ENCODE results near the gene NEK10. TPM values are rescaled to one million over a fixed set of nuclear protein-coding genes. Genes with fewer than 3 reads are reported as not detected.

NEK10 gene
- total RNA-seq, 1 donor from 2014 or later: 3.3 TPM

DNA sequence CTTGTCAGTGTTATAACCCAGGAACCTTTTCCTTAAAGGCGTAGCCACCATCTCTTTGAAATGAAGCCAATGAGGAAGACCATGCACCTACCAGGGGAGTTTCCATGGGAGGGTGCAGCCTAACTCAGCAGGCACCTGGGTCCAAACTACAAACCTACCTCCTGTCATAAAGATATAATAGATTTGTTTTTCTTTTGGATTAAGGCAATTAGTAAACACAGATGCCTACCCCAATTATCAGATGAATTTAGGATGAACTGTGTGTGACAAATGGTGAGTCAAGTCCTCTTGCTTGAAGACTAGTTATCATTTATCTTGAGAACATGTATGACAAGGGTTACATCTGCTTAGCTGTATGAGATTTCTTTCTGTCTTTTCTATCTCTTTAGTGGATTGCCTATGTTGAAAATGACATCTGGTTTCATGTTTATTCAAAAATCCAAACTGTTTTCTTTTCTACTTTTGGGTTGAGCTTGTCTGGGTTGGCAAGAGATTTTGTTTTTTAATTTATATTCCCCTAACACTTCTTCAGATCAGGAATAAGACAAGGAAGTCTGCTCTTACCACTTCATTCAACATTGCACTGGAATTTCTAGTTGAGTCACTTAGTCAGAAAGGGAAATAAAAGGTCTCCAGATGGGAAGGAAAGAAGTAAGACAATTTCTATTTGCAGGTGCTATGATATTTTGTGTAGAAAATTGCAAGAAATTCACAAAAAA, 149.9 kb downstream of the NEK10 start:
- Mint-ChIP-seq H3K4me1 (ENCODE audit: low read depth) (no peaks in the 10 kb centered on the region), H3K4me3 (ENCODE audit: low read depth) (no peak overlapping the region), H3K36me3 (ENCODE audit: insufficient read depth) (no peaks in the 10 kb centered on the region), H3K27me3 (no peaks in the 10 kb centered on the region), H3K9me3 (ENCODE audit: low read depth) (peaks cover 10% of the 10 kb centered on the region), H3K27ac (no peak overlapping the region)
- TF ChIP-seq, protein P1, sequence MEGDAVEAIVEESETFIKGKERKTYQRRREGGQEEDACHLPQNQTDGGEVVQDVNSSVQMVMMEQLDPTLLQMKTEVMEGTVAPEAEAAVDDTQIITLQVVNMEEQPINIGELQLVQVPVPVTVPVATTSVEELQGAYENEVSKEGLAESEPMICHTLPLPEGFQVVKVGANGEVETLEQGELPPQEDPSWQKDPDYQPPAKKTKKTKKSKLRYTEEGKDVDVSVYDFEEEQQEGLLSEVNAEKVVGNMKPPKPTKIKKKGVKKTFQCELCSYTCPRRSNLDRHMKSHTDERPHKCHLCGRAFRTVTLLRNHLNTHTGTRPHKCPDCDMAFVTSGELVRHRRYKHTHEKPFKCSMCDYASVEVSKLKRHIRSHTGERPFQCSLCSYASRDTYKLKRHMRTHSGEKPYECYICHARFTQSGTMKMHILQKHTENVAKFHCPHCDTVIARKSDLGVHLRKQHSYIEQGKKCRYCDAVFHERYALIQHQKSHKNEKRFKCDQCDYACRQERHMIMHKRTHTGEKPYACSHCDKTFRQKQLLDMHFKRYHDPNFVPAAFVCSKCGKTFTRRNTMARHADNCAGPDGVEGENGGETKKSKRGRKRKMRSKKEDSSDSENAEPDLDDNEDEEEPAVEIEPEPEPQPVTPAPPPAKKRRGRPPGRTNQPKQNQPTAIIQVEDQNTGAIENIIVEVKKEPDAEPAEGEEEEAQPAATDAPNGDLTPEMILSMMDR (IDR thresholded peaks at IDR 0.05; ENCODE audit: unreplicated experiment): no peak
- no peak for DNase-seq (ENCODE audit: low spot score, unreplicated experiment)

DNA sequence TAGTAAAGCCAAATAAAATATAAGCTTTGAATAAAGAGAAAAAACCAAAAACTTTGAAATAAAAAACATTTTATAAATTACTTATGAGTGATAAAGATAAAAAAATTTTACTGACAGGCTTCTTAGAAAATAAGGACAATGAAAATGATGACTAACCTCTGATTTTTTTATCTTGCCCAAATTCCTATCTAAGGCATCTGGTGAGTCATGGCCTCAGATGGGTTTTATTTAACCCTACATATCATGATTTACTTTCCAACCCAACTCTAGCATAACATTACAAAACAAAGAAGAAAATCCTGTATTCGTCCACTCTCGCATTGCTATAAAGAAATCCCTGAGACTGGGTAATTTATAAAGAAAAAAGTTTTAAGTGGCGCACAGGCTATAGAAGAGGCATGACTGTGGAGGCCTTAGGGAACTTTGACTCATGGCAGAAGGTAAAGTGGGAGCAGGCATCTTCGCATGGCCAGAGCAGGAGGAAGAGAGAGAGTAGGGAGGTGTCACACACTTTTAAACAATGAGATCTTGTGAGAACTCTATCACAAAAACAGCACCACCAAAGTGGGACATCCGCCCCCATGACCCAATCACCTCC, 152.1 kb downstream of the NEK10 start:
- Mint-ChIP-seq H3K9me3 (ENCODE audit: low read depth) (peaks cover 14% of the 10 kb centered on the region), H3K36me3 (ENCODE audit: insufficient read depth) (no peaks in the 10 kb centered on the region), H3K27me3 (no peaks in the 10 kb centered on the region), H3K27ac (no peak overlapping the region), H3K4me1 (ENCODE audit: low read depth) (no peaks in the 10 kb centered on the region), H3K4me3 (ENCODE audit: low read depth) (no peak overlapping the region)
- TF ChIP-seq, protein P1 (IDR thresholded peaks at IDR 0.05; ENCODE audit: unreplicated experiment): no peak
- DNase-seq (ENCODE audit: low spot score, unreplicated experiment): no peak

DNA sequence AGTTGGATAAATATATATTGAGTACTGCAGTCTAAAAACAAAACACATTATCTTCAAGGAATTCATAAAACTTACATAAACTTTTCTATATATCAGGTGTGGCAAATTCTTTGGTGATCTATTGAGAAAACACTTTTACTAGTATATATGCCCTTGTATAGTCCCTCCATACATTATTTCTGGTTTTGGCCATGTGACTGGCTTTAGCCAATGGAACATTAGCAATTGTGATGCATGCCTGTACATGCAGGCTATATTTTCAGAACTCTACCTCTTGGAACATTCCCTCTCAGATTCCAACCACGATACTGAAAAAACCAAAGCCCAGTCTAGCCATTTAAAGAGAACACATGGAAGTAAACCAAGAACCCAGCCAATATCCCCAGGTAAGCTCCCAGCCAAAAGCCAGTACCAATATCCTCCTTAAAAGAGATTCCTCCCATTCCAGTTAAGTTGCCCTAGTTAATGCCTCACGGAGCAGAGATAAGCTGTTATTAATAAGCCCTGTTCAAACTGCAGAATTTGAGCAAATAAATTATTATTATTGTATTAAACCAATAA, 152.8 kb downstream of the NEK10 start:
- peaks cover 14% of the 10 kb centered on the region for H3K9me3 Mint-ChIP-seq (ENCODE audit: low read depth)
- H3K36me3 Mint-ChIP-seq (ENCODE audit: insufficient read depth): no peaks in the 10 kb centered on the region
- H3K4me1 Mint-ChIP-seq (ENCODE audit: low read depth): no peaks in the 10 kb centered on the region
- H3K4me3 Mint-ChIP-seq (ENCODE audit: low read depth): no peak overlapping the region
- H3K27me3 Mint-ChIP-seq: no peaks in the 10 kb centered on the region
- TF ChIP-seq, protein P1 (IDR thresholded peaks at IDR 0.05; ENCODE audit: unreplicated experiment): no peak
- no peak for DNase-seq (ENCODE audit: low spot score, unreplicated experiment)
- H3K27ac Mint-ChIP-seq: no peak overlapping the region

DNA sequence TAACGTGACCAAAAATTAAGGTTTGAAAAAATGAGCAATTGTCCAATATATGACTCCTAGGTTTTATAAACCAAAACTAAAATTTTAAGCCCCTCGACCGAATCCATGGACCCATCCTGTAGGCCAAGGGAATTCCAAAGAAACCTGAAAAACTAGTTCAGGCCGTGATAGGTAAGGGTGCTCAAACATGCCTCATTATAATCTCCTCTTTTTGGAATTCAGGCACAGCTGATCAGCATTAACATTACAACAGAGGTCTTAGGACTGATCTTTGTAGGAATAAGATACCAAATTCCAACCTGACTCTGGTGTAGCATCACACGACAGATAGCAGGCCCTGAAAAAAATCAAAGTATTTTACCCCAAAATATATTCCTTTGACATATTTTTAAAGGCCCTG, 155.7 kb downstream of the NEK10 start:
- H3K4me1 Mint-ChIP-seq (ENCODE audit: low read depth): no peaks in the 10 kb centered on the region
- peaks cover 14% of the 10 kb centered on the region for H3K9me3 Mint-ChIP-seq (ENCODE audit: low read depth)
- DNase-seq (ENCODE audit: low spot score, unreplicated experiment): no peak
- H3K4me3 Mint-ChIP-seq (ENCODE audit: low read depth): no peak overlapping the region
- H3K27me3 Mint-ChIP-seq: no peaks in the 10 kb centered on the region
- TF ChIP-seq, protein P1 (IDR thresholded peaks at IDR 0.05; ENCODE audit: unreplicated experiment): no peak
- no peak overlapping the region for H3K27ac Mint-ChIP-seq
- no peaks in the 10 kb centered on the region for H3K36me3 Mint-ChIP-seq (ENCODE audit: insufficient read depth)

DNA sequence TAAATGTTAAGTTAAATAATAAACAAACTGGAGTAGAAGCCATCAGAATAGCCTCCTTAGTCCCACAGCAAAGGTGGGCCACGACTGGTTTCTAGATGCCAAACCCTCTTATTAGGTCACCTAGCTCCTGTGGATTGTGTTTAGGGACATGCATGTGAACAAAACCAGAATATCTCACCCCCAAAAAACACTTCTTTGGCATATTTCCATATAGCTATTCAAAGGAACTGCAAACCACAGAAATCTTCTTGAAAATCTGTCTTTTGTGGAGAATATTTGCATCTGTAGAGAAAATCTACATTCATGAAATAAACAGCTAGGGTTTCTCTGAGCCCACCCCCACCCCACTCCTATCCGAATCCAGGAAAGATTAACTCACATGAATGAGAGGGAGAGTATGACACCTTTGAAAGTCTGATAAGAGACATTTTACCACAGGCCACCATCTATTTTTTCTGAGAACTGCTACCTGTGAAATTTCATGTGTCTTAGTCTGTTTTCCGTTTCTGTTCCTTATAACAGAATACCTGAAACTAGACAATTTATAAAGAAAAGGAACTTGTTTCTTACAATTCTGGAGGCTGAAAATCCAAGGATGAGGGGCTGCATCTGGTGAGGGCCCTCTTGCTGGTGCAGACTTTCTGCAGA, 159.4 kb downstream of the NEK10 start:
- TF ChIP-seq, protein P1 (IDR thresholded peaks at IDR 0.05; ENCODE audit: unreplicated experiment): no peak
- no peaks in the 10 kb centered on the region for H3K4me1 Mint-ChIP-seq (ENCODE audit: low read depth)
- no peaks in the 10 kb centered on the region for H3K36me3 Mint-ChIP-seq (ENCODE audit: insufficient read depth)
- no peaks in the 10 kb centered on the region for H3K27me3 Mint-ChIP-seq
- H3K4me3 Mint-ChIP-seq (ENCODE audit: low read depth): no peak overlapping the region
- peaks cover 8% of the 10 kb centered on the region for H3K9me3 Mint-ChIP-seq (ENCODE audit: low read depth)
- peak overlapping the region; percentile 64 for H3K27ac Mint-ChIP-seq
- no peak for DNase-seq (ENCODE audit: low spot score, unreplicated experiment)

All from progenitor cell of endocrine pancreas (in vitro differentiated cells).